Activated CD8-positive, alpha-beta memory T cell treated with anti-CD3 and anti-CD28 coated beads, Interleukin-2, amount 10 ng/mL, durations not matched to agents 7 days and 5 days (primary cell): ENCODE data around the gene HGS. TPM values are rescaled to one million over a fixed set of nuclear protein-coding genes. Genes with fewer than 3 reads are reported as not detected.
"Not testable (repeated sequence)": the region's sequence is repeated elsewhere in the genome, so short reads cannot be mapped to it uniquely, and the experiment has no call there.

ENCODE experiments used
- ATAC-seq: fragments of 150-1000 bp; cut with Tn5 transposase; one replicate; pipeline ENCODE4 v1.10.0; 2021; ENCODE audit warnings: moderate library complexity
- CTCF ChIA-PET: fragments of 350-600 bp; sonication (Branson Sonifier 250); formaldehyde crosslinking; loops from one replicate; lab custom pipeline; 2021; ENCODE audit warnings: antibody characterized with exemption; lab: Charles Lee
- DNase-seq: peaks from one replicate; pipeline ENCODE4 v3.0.0-alpha.2; 2020
- H3K27ac Mint-ChIP-seq: one replicate; pipeline ENCODE4 v1.8.0; 2021; ENCODE audit warnings: mild to moderate bottlenecking, mixed read lengths
- H3K27me3 Mint-ChIP-seq: one replicate; pipeline ENCODE4 v1.8.0; 2021; ENCODE audit warnings: mixed read lengths
- H3K36me3 Mint-ChIP-seq: one replicate; pipeline ENCODE4 v1.8.0; 2021; ENCODE audit warnings: mild to moderate bottlenecking, mixed read lengths
- H3K4me1 Mint-ChIP-seq: one replicate; pipeline ENCODE4 v1.8.0; 2021; ENCODE audit warnings: mixed read lengths
- H3K4me3 Mint-ChIP-seq: one replicate; pipeline ENCODE4 v1.8.0; 2021; ENCODE audit warnings: mild to moderate bottlenecking, moderate library complexity, mixed read lengths
- H3K9me3 Mint-ChIP-seq: one replicate; pipeline ENCODE4 v1.8.0; 2022; ENCODE audit warnings: low read depth, mixed read lengths
- total RNA-seq, 2 experiments: library from RNA; stranded (reverse); gene quantifications; one replicate each; pipeline ENCODE4 v1.2.3, GENCODE V29; 2021

The HGS gene
- total RNA-seq, 2 experiments from 2014 or later, result 145 to 159 TPM

GRCh38 chr17:81665205-81666091, 18.4 kb upstream of the HGS start:
- Mint-ChIP-seq H3K4me3 (peak overlapping the region; percentile 89), H3K27ac (peak overlapping the region; percentile 94), H3K27me3 (no peaks in the 10 kb centered on the region), H3K36me3 (peaks cover 40% of the 10 kb centered on the region), H3K9me3 (no peaks in the 10 kb centered on the region), H3K4me1 (peaks cover 59% of the 10 kb centered on the region)
- DNase-seq (peak; percentile 75), ATAC-seq (peak; percentile 41)
- CTCF ChIA-PET, result interaction anchor here (1.0 to 1.7 kb wide), 4 partner anchors 12 to 30 kb away, joined by 3 to 7 read pairs (median 4); partner anchors contain the start of genes ARL16 and HGS

- no peaks in the 10 kb centered on the region for H3K27me3 Mint-ChIP-seq
- peak overlapping the region; percentile 89 for H3K4me3 Mint-ChIP-seq
- peaks cover 59% of the 10 kb centered on the region for H3K4me1 Mint-ChIP-seq
- peak; percentile 60 for DNase-seq
- no peaks in the 10 kb centered on the region for H3K9me3 Mint-ChIP-seq
- ATAC-seq, result peak; percentile 34
- CTCF ChIA-PET, result interaction anchor here (1.0 to 1.7 kb wide), 3 partner anchors 13 to 31 kb away, joined by 3 to 7 read pairs (median 6); partner anchors contain the start of genes ARL16 and HGS
- H3K27ac Mint-ChIP-seq, result peak overlapping the region; percentile 94
- peaks cover 40% of the 10 kb centered on the region for H3K36me3 Mint-ChIP-seq
These were observed 17.8 kb upstream of the HGS start for GRCh38 chr17:81666092-81666341.

- Mint-ChIP-seq H3K4me1 (peaks cover 62% of the 10 kb centered on the region), H3K27ac (peak within 1 kb of the TSS; percentile 94), H3K36me3 (peaks cover 44% of the 10 kb centered on the region), H3K27me3 (no peaks in the 10 kb centered on the region), H3K9me3 (no peaks in the 10 kb centered on the region), H3K4me3 (peak within 1 kb of the TSS; percentile 89)
- CTCF ChIA-PET, result interaction anchor here (1.5 to 1.7 kb wide), 2 partner anchors 16 to 31 kb away, joined by 6 to 7 read pairs; partner anchors contain the start of genes ARL16 and HGS
- ATAC-seq (peak; percentile 94), DNase-seq (peak; percentile 97)
These were observed 17.2 kb upstream of the HGS start, which contains the start of the genes CCDC137 and OXLD1 for GRCh38 chr17:81666342-81667191. Gene CCDC137, plus strand, starts transcription at chr17:81666737. Its CDS starts 30 bp downstream, at chr17:81666767. Gene OXLD1, minus strand, starts transcription at chr17:81666605. Its CDS starts 28 bp downstream, at chr17:81666577.

- peaks cover 56% of the 10 kb centered on the region for H3K36me3 Mint-ChIP-seq
These were observed 16.1 kb upstream of the HGS start for GRCh38 chr17:81667754-81668153.

GRCh38 chr17:81672504-81672903, 11.3 kb upstream of the HGS start:
- DNase-seq, result no peak
- Mint-ChIP-seq H3K4me1 (peaks cover 22% of the 10 kb centered on the region), H3K27me3 (no peaks in the 10 kb centered on the region), H3K27ac (no peak overlapping the region), H3K36me3 (peaks cover 39% of the 10 kb centered on the region), H3K9me3 (no peaks in the 10 kb centered on the region), H3K4me3 (no peak overlapping the region)
- no peak for ATAC-seq
- CTCF ChIA-PET, result no interaction called here

More at GRCh38 chr17:81667754-81668153, 16.1 kb upstream of the HGS start:
- Mint-ChIP-seq H3K4me1 (peaks cover 55% of the 10 kb centered on the region), H3K27me3 (no peaks in the 10 kb centered on the region), H3K9me3 (no peaks in the 10 kb centered on the region), H3K4me3 (peak overlapping the region; percentile 89), H3K27ac (peak overlapping the region; percentile 87)
- DNase-seq, result no peak
- no peak for ATAC-seq
- CTCF ChIA-PET, result interaction anchor here (2.1 kb wide), 1 partner anchor 16 kb away, joined by 6 read pairs; the partner anchor contains the start of genes ARL16 and HGS

GRCh38 chr17:81672954-81673353, 10.9 kb upstream of the HGS start:
- no peak overlapping the region for H3K4me3 Mint-ChIP-seq
- no peaks in the 10 kb centered on the region for H3K27me3 Mint-ChIP-seq
- CTCF ChIA-PET, result no interaction called here
- DNase-seq (no peak), ATAC-seq (no peak)
- peaks cover 18% of the 10 kb centered on the region for H3K4me1 Mint-ChIP-seq
- peaks cover 35% of the 10 kb centered on the region for H3K36me3 Mint-ChIP-seq
- H3K9me3 Mint-ChIP-seq, result no peaks in the 10 kb centered on the region
- no peak overlapping the region for H3K27ac Mint-ChIP-seq

- Mint-ChIP-seq H3K4me1 (peaks cover 10% of the 10 kb centered on the region), H3K36me3 (peaks cover 29% of the 10 kb centered on the region), H3K4me3 (no peak overlapping the region), H3K27ac (no peak overlapping the region), H3K27me3 (no peaks in the 10 kb centered on the region), H3K9me3 (no peaks in the 10 kb centered on the region)
- CTCF ChIA-PET, result interaction anchor here (1.0 kb wide), 1 partner anchor 38 kb away, joined by 3 read pairs; no protein-coding TSS in a partner anchor
- DNase-seq, result no peak
- ATAC-seq, result no peak
These were observed 10.1 kb upstream of the HGS start for GRCh38 chr17:81673561-81674258.

GRCh38 chr17:81675515-81676221, 8.1 kb upstream of the HGS start:
- not testable (repeated sequence) for H3K27me3 Mint-ChIP-seq, H3K4me1 Mint-ChIP-seq, H3K9me3 Mint-ChIP-seq, H3K27ac Mint-ChIP-seq, ATAC-seq, H3K4me3 Mint-ChIP-seq
- CTCF ChIA-PET, result interaction anchor here (0.6 to 2.1 kb wide), 10 partner anchors 9 to 1102 kb away, joined by 3 to 7 read pairs (median 4); partner anchors contain the start of gene MRPL12
- peak; percentile 55 for DNase-seq
- H3K36me3 Mint-ChIP-seq, result peaks cover 20% of the 10 kb centered on the region

GRCh38 chr17:81676906-81677305, 6.9 kb upstream of the HGS start:
- no peak for ATAC-seq
- Mint-ChIP-seq H3K36me3 (peaks cover 13% of the 10 kb centered on the region), H3K9me3 (no peaks in the 10 kb centered on the region), H3K27ac (no peak overlapping the region), H3K4me1 (peaks cover 4% of the 10 kb centered on the region), H3K27me3 (no peaks in the 10 kb centered on the region), H3K4me3 (no peak overlapping the region)
- no peak for DNase-seq
- CTCF ChIA-PET, result interaction anchor here (1.4 to 2.1 kb wide), 2 partner anchors 9 to 25 kb away, joined by 5 to 7 read pairs; partner anchors contain the start of gene MRPL12

- no peaks in the 10 kb centered on the region for H3K27me3 Mint-ChIP-seq
- no peak overlapping the region for H3K4me3 Mint-ChIP-seq
- ATAC-seq, result no peak
- peaks cover 20% of the 10 kb centered on the region for H3K4me1 Mint-ChIP-seq
- H3K9me3 Mint-ChIP-seq, result no peaks in the 10 kb centered on the region
- peaks cover 1% of the 10 kb centered on the region for H3K36me3 Mint-ChIP-seq
- CTCF ChIA-PET, result no interaction called here
- H3K27ac Mint-ChIP-seq, result no peak overlapping the region
- DNase-seq, result no peak
These were observed 3.7 kb upstream of the HGS start for GRCh38 chr17:81680150-81680549.

GRCh38 chr17:81681672-81682071, 2.1 kb upstream of the HGS start:
- no peak for ATAC-seq
- CTCF ChIA-PET, result interaction anchor here (2.3 kb wide), 1 partner anchor 16 kb away, joined by 7 read pairs; the partner anchor contains the start of genes CCDC137 and OXLD1
- H3K36me3 Mint-ChIP-seq, result peaks cover 10% of the 10 kb centered on the region
- DNase-seq, result no peak
- no peaks in the 10 kb centered on the region for H3K9me3 Mint-ChIP-seq
- peaks cover 32% of the 10 kb centered on the region for H3K4me1 Mint-ChIP-seq
- no peak overlapping the region for H3K4me3 Mint-ChIP-seq
- H3K27ac Mint-ChIP-seq, result no peak overlapping the region
- H3K27me3 Mint-ChIP-seq, result no peaks in the 10 kb centered on the region
